Lower lobe of right lung (tissue), 2 donors: ENCODE data around the gene PPIF. TPM values are rescaled to one million over a fixed set of nuclear protein-coding genes. Genes with fewer than 3 reads are reported as not detected.
"Not testable (repeated sequence)": the region's sequence is repeated elsewhere in the genome, so short reads cannot be mapped to it uniquely, and the experiment has no call there.

Experiments
- ATAC-seq, 2 donors: fragments of 200-7000 bp; cut with Tn5 transposase; one replicate each; pipeline ENCODE4 v1.9.1; 2020 to 2022; ENCODE audit warnings: mild to moderate bottlenecking in 2 of 2, moderate library complexity in 2 of 2
- DNase-seq: peaks from one replicate; pipeline ENCODE4 v3.0.0-alpha.2; 2020
- H3K27ac ChIP-seq: fragments of 200-600 bp; one replicate; pipeline ENCODE4 v1.8.0; 2022
- H3K27me3 ChIP-seq: fragments of 200-600 bp; one replicate; pipeline ENCODE4 v1.8.0; 2022; ENCODE audit warnings: low read depth
- H3K36me3 ChIP-seq: fragments of 200-600 bp; one replicate; pipeline ENCODE4 v1.8.0; 2022; ENCODE audit warnings: mild to moderate bottlenecking
- H3K4me1 ChIP-seq: fragments of 200-600 bp; one replicate; pipeline ENCODE4 v1.8.0; 2022
- H3K4me3 ChIP-seq: fragments of 200-600 bp; one replicate; pipeline ENCODE4 v1.8.0; 2022; ENCODE audit warnings: mild to moderate bottlenecking
- H3K9me3 ChIP-seq: fragments of 200-600 bp; one replicate; pipeline ENCODE4 v1.8.0; 2022
- CTCF ChIP-seq: fragments of 200-600 bp; IDR thresholded peaks from one replicate; pipeline ENCODE4 v1.8.0; 2022; ENCODE audit warnings: antibody characterized with exemption, mild to moderate bottlenecking
- intact Hi-C: fragments of 100-400 bp; cut with DNase I; formaldehyde crosslinking; loops from one replicate; pipeline ENCODE4 v1.11.0; 2022
- total RNA-seq: library from RNA; stranded (reverse); fragmentation: NEBNext Ultra II Directional; extraction: Animal tissue kit (Norgen Biotek cat#: 25700); gene quantifications from one replicate; pipeline ENCODE4 v1.2.1, GENCODE V29; 2021
- donor health status: DM: no; HTN: yes; CAD: no; lungs with severe emphysema.

Gene PPIF
- total RNA-seq, 1 donor from 2014 or later = 28.5 TPM

DNA sequence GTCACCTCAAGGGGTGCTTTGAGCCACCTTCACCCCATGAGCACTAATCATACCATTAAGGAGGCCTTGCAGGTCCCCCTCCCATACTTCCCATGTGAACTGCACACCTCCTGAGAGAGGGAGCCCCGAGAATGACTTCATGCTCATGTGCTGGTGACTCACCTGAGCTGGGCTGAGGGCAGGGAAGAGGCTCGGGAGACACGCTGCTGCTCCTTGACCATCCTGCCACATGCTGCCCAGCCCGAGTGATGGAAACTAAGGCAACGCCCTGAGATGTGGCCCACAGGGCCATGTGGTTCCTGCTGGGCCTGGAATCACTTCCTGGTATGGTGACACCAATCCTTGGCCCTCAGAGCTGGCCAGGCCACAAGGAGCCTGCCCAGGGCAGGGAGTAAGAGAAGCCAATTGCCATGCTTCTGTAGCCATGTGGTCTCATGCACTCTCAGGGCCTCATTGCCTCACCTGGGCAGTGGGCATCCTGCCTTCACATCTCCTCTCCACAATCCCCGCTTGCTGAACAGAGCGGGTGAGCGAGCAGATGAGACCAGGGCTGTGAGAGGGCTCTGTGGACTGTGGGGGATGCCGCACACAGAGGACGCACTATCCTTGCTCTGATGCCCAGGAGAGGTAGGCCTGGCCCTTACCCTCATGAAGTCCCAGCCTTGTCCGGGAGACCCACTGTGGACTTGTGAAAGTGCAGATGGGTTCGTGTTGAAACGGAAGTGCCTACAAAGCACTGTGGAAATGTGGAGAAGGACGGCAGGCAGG, 18.3 kb upstream of the PPIF start:
- ATAC-seq (peak in 1 of 2 donors; percentile 40), DNase-seq (peak; percentile 44)
- no peaks in the 10 kb centered on the region for H3K9me3 ChIP-seq
- no peaks in the 10 kb centered on the region for H3K36me3 ChIP-seq
- H3K4me1 ChIP-seq = peaks cover under 1% of the 10 kb centered on the region
- intact Hi-C loops = no loop called here
- H3K4me3 ChIP-seq = no peak overlapping the region
- no peak overlapping the region for H3K27ac ChIP-seq
- no peaks in the 10 kb centered on the region for H3K27me3 ChIP-seq
- no peak for TF ChIP-seq CTCF

DNA sequence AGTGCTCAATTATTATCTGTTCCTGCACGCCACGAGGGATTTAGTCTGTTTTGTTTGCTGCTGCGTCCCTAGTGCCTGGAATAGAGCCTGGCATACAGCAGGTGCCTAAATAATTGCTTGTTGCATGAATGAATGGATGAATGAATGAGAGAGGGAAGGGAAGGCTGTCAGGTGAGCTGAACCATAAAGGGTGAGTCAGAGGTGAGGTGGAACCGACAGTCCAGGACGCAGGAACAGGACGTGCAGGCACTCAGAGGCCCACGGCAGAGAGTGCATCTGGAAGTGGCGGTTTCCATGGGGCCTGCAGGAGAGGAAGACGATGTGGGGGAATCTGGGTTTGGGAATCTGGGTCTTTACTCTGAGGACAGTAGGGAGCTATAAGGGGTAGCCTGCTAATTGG, 17.7 kb upstream of the PPIF start:
- Histone ChIP-seq H3K27ac (no peak overlapping the region), H3K36me3 (no peaks in the 10 kb centered on the region), H3K27me3 (no peaks in the 10 kb centered on the region), H3K4me3 (no peak overlapping the region), H3K4me1 (no peaks in the 10 kb centered on the region), H3K9me3 (no peaks in the 10 kb centered on the region)
- intact Hi-C loops = no loop called here
- DNase-seq (peak; percentile 6), ATAC-seq (no peak)
- TF ChIP-seq CTCF = no peak

GRCh38 chr10:79331226-79331625, 16.0 kb upstream of the PPIF start:
- no peak for ATAC-seq
- intact Hi-C loops = no loop called here
- peak; percentile 21 for DNase-seq
- no peak overlapping the region for H3K27ac ChIP-seq
- H3K4me3 ChIP-seq = no peak overlapping the region
- no peaks in the 10 kb centered on the region for H3K9me3 ChIP-seq
- no peaks in the 10 kb centered on the region for H3K27me3 ChIP-seq
- H3K4me1 ChIP-seq = no peaks in the 10 kb centered on the region
- no peak for TF ChIP-seq CTCF
- no peaks in the 10 kb centered on the region for H3K36me3 ChIP-seq

- Histone ChIP-seq H3K36me3 (no peaks in the 10 kb centered on the region), H3K9me3 (no peaks in the 10 kb centered on the region), H3K4me3 (no peak overlapping the region), H3K4me1 (no peaks in the 10 kb centered on the region), H3K27ac (no peak overlapping the region), H3K27me3 (no peaks in the 10 kb centered on the region)
- intact Hi-C loops = no loop called here
- peak; percentile 34 to 45 for ATAC-seq
- TF ChIP-seq CTCF = no peak
- peak; percentile 55 for DNase-seq
Measured at GRCh38 chr10:79331709-79332108, 15.6 kb upstream of the PPIF start.

DNA sequence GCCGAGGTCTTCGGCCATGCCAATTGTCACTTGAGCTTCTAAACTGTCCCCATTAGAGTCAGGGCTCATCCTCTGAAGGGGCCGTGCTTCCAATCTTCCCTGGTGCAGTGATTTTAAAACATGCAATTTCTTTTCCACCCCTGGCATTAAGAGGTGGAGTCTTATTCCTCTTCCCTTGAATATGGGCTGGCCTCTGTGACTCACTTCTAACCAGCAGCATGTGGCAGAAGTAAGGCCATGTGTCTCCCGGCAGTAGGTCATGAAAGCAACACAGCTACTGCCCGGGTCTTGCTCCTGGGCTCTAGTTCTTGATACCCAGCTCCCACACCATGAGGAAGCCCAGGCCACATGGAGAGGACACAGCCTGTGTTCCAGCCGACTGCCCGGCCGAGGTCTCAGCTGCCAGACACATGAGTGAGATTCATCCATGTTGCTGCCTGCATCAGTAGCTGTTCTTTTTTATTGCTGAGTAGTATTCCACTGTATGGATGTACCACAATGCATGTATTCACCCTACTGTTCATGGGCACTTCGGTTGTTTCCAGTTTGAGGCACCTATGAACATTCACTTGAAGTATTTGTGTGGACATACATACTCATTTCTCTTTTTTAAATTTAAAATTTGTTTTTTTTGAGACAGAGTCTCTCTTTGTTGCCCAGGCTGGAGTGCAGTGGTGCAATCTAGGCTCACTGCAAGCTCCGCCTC, 14.5 kb upstream of the PPIF start:
- H3K27me3 ChIP-seq, DNase-seq, H3K4me1 ChIP-seq, H3K27ac ChIP-seq, H3K36me3 ChIP-seq, H3K9me3 ChIP-seq, ATAC-seq, intact Hi-C loops, H3K4me3 ChIP-seq: not testable (repeated sequence)

DNA sequence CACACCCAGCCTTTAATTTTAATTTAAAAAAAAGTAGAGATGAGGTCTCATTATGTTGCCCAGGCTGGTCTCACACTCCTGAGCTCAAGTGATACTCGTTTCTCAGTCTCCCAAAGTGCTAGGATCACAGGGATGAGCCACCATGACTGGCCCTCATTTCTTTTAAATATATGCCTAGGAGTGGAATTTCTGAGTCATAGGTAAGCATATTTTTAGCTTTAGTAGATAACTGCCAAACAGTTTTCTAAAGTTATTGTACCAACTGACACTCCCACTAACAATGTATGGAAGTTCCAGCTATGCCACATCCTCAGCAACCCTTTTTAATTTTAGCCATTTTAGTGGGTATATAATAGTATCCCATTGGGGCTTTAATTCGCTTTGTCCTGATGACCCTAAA, 13.8 kb upstream of the PPIF start:
- H3K36me3 ChIP-seq = no peaks in the 10 kb centered on the region
- intact Hi-C loops = no loop called here
- ATAC-seq = no peak
- H3K4me1 ChIP-seq = no peaks in the 10 kb centered on the region
- TF ChIP-seq CTCF = no peak
- H3K27ac ChIP-seq = no peak overlapping the region
- H3K27me3 ChIP-seq = no peaks in the 10 kb centered on the region
- DNase-seq = no peak
- H3K9me3 ChIP-seq = no peaks in the 10 kb centered on the region
- no peak overlapping the region for H3K4me3 ChIP-seq
